ENCODE data around the gene FAM163B.
A peak's percentile ranks its signal among the peaks of the same experiment; 100 is the strongest.

Gene FAM163B

DNA sequence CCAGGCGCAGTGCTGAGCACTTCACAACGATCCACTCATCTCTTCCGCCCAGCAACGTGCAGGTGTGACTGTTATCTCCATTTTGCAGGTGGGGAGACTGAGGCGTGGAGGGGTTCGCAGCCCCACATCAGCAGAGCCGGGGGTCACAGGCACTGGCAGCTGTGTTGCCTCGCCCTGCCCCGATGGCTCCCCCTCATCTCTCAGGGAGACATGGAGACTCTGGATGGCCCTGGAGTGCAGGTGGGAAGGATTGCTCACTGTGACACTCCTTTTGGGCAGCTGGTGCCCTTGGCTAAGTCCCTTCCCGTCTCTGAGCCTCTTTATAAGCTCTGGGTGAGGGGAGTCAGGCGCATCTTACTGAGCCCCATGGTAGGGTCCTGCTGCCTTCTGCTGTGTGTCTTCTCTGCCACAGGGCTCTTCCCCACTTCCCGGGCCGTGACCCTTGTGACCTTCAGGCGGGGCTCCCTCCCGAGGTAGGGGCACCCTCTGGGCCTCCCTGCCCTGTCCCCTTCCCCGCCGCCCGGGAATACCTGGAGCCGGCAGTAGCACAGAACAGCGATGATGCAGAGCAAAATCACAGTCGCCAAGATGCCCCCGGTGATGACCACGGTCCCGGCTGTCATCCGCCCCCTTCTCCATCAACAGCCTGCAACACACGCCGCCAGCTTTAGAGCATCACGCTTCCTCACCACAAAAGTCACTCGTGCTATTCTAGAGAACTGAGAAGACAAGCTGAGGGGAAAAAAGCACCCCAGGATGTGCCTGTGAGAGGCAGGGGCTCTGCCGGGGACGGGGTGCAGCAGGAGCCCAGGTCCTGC lies 29.4 kb downstream of the FAM163B start:
- DNase-seq = no peak

DNA sequence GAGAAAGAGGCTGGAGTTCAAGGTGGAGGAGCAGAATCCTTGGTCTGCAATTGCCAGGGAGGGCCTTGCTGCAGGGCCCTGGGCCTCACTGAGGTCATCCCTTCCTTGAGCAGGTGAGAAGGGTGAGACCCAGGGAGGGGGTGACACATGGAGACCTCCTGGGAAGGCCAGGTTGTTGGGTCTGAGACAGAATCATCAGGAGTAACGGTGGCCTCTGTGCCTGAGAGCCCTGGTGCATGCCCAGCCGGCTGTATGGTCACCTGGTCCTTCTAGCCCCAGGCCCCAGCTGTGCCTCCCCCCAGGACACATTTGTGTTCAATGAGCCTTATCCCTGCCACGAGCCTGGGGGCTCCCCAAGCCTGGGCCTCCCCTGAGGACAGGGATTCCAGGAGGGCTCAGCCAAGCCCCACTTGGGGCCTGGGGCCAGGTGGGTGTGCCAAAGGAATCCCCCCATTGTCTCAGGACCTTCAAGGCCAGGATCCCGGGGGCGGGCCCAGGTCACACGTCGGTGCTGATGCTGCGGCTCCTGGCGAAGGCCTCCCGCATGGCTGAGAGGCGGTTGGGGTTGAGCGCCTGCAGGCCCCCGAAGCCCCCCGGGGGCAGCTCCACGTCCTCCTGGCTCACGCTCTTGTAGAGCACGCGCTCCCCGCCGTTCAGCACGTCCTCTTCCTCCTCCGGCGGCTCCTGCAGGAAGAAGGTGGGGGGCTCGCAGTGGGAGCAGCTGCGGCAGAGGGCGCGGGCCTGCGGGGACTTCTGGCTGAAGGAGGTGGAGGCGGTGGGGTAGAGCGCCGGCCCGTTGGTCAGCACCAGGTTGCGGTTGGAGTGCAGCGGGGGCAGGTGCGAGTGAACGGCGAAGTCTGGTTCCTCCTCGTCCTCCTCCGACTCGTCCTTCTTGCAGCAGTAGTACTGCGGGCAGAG lies 30.4 kb downstream of the FAM163B start:
- no peak for DNase-seq

DNA sequence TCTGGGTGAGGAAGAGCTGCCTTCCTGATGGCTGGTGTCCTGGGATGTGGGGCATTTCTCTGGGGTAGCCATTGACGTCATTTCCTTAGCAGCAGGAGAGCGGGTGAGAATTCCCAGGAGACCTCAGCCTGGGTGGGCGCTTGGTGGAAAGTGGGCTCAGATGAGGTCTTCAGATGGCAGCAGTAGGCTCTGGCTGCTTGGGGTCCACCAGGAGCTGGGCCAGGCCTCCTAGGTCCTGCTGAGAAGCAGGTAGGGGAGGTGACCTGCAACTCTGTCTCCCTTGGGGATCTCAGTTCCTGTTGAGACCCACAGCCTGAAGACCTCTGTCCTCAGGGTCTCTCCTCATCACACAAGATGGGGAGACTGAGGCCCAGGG lies 31.5 kb downstream of the FAM163B start:
- DNase-seq = no peak

DNA sequence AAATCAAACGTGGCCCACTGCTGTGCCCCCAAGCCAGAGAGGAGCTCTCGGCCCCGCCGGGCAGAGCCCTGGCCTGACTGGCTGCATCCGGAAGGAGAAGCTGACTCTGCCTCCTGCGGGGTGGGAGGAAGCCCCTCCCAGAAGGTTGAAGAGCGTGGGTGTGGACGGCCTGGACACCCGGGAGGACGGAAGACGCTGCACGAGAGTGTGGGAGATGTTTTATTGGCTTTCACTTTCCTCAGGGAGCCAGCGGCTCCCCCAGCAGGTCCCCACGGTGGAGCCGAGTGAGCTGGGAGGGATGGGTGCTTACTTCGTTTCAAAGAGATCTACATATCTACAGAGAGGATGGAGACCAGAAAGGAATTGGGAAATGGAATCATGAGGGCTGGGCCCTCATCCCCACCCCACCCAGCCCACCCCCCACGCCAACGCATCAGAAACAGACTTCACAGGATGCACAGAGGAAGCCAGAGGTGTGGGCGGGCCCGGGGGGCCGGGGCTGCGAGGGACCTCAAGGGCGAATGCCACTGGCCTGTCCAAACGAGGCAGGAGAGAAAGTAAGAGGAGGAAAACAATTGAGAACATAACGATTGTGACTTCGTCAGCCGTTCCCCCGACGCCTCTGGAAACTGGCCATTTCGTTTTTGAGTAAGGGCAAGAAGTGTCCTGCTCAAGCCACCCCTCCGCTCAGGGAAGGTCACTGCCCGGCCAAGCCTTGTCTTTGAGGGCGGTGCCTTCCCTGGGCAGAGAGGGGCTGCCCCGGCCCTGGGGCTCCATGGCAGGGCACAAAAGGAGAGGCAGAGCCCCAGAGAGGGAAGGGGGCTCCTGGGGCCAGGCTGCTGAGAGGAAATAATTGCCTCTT lies 32.1 kb downstream of the FAM163B start:
- DNase-seq = peak; percentile 58 to 61

DNA sequence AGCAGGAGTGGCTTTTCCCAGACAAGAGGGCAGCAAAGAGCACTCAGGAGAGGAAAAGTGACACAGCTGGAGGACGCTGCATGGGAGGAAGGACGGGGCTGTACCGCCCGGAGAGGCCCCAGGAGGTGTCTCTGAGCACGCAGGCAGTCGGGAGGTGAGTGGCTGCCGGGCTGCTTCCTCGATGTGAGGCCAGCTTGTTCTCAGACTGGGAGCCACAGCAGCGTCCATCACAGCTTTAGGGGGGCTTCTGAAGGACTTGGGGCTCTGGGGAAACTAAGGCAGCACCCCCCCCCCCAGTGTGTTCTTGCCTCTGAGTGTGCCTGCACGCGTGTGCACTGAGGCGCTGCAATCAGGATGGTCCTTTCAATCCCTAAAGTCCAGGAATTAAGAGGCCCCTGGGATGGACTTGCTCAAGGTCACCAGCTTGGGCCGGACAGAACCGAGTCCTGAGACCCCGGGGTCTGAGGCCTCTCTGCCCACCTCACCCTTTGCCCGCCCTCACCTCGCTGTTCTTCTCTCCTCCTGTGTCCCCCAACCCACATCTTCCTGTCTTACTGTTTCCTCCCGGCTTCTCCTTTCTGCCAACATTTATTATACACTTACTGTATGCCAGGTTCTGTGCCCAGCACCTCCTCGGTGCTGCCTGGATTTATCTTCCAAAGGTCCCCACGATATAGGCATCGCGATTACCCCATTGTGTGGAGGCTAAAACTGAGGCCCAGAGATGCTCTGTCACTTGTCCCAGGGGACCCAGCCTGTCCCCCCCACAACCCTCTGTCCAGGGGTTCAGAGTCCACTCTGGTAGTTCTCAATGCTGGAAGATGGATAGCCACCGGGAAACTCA lies 32.9 kb downstream of the FAM163B start:
- DNase-seq = no peak

DNA sequence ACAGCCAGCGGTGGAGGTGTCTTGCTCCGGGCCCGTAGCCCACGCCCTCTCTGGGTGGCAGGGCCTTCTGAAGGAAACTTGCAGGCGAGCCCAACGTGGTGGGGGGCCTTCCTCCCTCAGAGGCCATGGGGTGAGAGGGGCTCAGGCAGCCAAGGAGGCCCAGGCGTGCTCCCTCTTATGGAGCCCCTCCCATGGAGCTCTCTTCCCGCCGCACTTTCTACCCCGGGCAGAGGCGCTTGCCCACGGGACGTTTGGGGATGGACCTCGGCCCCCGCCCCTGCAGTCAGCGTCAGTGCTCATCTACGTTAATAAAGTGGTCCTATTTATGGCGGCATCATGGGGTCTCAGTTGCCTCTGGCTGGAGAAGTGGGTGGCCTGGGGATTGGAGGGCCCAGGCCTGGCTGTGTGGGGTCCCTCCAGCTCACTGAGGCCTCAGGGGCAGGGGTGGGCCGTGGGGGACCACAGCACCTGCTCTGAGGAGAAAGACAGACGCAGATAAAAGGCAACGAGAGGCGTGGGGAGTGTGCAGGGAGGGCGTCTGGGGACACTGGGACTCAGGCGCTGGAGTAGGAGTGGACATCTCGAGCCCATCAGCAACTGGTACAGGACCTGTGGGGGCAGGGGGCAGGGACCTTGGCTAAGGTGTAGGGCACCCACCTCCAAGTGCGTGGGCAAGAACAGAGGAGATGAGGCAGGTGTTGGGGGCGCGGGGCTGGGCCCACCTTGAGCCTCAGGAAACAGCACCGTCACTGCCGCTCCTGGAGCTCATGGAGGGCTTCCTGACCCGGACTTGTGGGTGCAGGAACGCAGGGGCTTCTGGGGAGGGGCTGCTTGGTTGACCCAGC lies 33.8 kb downstream of the FAM163B start:
- no peak for DNase-seq

DNA sequence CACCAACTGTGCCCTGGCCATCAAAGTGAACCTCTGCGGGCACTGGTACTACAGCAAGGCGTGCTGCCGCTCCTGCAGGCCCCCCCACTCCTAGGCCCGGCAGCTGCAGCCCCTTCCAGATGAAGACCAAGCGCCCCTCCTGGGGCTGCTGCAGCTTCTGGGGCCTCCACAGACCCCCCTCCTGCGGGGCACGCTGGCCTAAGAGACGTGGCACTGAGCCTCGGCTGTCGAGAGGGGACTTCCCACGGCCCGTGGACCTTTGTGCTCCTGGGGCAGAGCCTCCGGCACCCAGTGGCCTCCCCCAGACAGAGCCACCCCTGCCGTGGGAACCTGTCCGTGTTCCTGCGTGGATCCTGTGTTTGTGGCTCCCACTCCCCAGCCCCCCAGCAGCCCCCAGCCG lies 34.4 kb downstream of the FAM163B start:
- DNase-seq = no peak

DNA sequence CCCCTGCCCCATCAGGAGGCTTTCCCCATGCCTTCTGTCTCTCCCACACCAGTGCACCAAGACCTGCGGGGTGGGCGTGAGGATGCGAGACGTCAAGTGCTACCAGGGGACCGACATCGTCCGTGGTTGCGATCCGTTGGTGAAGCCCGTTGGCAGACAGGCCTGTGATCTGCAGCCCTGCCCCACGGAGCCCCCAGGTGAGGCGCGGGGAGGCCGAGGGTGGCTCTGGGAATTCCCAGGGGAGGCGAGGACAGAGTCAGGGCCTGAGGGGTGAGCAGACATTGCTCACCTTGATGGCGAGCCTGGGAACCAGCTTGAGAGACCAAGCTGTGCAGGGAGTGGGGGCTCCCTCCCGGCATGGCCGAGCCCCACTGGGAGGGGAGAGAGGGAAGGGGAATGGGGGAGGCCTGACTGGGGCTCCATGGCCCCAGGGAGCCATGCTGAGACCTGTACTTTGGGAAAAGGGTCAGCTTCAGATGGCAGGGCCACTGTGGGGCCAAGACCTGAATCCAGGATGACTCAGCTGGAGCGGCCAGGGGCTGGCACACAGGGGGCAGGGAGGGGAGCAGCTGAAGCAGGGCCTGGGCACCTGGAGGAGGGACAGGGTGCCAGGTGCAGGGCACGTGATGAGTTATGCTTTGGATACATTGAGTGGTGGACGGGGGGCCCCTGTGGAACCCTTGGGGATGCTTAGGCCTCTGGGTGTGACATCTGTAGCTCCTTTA lies 35.2 kb downstream of the FAM163B start:
- no peak for DNase-seq

DNA sequence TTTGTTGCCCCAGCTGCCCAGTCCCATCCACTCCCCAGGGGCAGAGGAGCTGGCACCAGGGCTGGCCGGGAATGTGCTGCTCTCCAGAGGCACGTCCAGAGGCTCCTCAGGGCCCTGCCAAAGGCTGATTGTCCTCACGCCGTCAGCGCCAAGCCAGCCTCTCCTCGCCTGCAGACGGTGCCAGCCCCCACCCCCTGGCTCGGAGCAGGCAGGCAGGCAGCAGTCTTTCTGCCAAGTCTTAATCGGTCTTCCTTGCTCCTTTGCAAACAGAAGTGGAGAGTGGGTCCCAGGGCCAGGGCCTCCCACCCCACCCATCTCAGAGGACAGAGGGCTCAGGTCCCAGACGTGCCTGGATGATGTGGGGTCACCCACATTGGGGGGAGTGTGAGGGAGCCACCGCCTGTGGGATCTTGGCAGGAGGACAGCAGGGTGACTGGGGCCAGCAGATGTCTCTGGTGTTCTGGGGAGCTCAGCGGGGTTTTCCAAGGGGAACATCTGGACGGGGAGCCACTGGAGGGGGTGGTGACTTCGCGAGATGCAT lies 36.3 kb downstream of the FAM163B start:
- DNase-seq = no peak

DNA sequence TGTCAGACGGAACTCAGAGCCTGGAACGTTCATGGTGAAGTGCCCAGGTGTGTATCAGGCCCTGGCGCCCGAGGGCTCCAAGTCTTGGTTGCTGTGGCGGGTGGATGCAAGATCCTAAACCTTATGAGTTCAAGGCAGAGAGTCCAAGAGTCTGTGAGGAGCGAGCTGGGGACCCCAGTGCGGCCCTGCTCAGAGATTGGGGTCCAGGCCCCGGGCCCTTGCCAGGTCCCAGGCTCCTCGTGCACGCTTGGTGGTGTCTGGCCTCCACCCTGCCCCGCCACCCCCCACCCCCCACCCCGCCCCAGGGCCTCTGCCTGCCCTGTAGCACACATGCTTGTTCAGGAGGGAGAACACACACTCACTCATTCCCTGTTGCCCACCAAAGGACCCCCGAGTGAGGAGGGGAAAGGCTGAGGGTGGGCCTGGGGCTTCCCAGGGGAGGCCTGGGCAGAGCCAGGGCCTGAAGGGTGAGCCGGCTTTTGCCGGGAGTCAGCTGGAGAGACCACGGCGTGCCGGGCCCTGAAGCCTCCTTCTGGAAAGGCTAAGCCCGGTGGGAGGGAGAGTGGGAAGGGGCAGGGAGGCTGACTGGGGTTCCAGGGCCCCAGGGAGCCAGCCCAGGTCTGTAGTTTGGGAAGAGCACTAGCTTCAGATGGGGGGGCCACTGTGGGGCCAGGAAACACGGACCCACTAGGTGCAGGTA lies 37.1 kb downstream of the FAM163B start:
- no peak for DNase-seq

DNA sequence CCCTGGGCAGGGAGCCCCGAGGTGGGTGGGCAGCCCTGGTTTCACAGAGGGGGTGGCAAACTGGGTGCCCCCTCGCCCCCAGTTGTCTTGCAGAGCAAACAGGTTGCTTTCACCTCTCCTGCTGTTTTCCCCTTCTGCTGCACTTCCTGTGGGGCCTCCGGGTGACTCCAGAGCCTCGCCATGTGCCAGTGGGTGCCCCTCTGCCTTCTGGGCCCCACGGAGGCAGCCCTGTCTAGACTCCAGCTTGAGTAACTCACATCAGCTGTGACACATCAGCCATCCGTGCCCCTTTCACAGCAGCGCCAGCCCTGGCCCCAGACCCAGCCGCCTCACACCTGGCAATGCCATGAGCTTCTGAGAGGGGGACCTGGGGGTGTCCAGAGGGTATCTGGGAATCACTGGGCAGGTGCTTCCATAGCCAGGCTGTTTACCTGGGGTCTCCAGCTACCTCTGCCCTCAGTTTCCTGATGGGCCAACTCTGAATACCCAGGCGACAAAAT lies 37.7 kb downstream of the FAM163B start:
- no peak for DNase-seq

DNA sequence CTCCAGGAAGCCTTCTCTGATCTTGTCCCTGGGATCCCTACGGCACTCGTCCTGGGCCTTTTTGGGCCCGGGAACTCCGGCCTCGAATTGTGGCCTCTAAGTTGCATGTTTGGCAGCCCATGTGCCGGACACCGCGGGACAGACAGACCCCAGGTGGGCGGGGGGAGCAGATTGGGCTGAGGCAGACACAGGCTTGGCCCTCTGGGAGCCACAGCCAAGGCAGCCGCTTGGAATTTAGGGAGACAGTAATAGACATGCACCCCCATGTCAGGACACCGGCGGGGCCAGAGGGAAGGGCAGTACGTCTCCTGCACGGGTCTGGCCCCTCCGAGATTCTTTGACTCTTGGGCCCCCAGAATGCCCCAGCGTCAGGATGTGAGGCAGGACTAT lies 38.5 kb downstream of the FAM163B start:
- no peak for DNase-seq

DNA sequence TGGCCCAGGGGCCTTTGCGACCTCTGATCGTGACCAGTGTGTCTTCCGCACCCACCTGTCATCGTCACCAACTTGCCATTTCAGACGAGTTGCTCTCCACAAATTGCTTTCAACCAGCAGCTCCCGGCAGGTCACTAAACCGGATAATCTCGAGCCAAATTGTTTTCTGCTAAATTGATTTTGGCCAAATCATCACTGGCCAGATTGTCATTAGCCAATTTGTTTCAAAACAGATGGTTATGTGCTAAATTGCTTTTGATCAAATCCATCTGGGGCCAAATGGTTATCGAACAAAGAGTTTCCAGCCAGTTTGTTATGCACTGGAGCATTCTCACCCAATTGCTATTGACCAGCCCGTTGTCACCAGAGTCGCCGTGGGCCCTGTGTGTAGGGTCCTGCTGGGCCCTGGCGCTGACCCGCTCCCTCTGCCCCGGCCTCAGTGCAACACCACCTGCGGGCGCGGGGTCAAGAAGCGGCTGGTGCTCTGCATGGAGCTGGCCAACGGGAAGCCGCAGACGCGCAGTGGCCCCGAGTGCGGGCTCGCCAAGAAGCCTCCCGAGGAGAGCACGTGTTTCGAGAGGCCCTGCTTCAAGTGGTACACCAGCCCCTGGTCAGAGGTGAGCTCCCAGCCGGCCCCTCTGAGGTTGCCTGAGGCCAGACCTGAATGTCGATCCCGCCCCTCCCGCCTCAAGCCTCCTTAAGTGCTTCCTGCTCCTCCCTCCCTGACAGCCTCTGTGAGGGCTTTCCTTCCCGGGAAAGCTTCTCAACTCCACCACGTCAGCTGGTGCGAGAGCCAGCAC lies 39.1 kb downstream of the FAM163B start:
- no peak for DNase-seq

DNA sequence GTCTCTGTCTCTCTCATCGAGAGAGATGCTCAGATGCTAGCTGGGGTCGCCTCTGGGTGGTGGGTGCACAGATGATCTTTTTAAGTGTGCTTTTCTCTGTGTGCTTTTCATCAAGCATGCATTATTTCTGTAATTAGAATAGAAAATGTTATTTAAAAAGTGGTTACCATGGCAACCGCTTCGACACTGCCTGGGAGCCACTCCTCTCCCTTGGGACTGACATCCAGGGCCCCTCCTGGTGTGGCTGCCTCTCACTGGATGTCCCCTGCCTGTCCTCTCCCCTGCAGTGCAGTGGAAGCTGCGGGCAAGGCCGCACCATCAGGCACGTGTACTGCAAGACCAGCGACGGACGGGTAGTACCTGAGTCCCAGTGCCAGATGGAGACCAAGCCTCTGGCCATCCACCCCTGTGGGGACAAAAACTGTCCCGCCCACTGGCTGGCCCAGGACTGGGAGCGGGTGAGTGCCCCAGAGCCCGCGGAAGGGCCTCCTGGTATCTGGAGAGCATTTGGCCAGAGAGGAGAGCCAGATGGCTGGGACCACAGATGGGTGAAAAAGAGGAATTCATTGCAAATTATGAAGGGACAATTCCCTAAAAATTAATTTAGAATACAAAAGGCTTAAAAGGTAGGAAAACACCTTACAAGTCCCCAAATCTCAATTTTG lies 39.9 kb downstream of the FAM163B start:
- DNase-seq = no peak

DNA sequence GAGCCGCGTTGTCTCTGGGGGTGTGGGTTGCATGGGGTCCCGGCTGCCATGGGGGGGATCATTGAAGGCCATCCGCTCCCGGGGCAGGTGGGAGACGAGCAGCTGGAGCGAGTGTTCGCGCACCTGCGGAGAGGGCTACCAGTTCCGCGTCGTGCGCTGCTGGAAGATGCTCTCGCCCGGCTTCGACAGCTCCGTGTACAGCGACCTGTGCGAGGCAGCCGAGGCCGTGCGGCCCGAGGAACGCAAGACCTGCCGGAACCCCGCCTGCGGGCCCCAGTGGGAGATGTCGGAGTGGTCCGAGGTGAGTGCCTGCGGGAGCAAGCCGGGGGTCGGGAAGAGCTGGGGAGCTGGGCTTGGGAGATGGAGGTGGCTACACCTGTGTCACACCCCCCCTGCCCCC lies 41.0 kb downstream of the FAM163B start:
- no peak for DNase-seq

DNA sequence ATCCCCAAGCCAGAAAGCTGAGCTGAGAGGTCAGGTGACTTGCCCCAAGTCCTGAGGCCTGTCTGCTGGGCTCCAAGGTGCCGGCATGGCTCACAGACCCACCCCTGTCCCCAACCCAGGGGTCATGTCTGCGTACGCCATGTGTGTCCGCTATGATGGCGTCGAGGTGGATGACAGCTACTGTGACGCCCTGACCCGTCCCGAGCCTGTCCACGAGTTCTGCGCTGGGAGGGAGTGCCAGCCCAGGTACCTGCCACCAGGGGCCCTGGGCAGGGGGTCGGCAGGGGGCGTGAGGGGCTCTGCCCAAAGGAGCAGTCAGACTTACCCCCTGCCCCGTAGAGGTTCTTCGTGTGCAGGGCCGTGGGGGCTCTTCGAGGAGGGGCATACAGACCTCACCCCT lies 42.4 kb downstream of the FAM163B start:
- DNase-seq = no peak

DNA sequence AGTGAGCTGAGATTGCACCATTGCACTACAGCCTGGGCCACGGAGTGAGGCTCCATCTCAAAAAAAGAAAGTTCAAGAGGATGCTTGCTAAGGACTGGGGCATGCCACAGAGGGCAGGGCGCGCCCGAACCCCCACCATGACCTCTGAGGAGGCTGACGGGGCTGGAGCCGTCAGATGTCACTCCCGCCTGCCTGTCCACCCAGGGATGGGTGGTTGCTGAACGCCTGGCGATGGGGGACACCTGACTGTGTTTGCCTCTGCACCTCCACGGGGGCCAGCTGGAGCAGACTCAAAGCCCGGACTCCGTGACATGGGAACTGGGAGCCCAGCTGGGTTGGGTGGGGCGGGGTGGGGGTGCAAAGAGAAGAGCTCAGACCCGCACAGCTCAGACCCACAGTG lies 42.8 kb downstream of the FAM163B start:
- DNase-seq = no peak

Measured in inflammatory macrophage treated with lipopolysaccharide for 1 hour (primary cell).